ENCODE results near the gene CRIM1.

DNA sequence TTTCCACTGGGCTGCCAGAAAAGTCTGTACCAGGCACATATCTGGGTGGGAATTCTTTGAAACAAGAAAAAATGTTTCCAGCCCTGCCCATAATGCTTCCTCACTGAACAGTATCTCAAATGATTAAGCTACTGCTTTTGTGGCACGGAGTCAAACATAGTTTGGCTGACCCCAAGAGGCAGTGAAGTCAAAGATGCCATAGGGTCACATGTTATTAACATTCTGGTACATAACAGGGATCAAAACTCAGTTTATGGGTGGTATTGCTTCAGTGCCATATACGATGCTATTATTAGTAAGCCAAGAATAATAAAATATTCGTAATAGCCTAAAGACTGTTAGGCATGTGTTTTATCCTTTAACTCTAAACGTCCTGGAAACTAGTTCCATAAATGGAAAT, 129.9 kb downstream of the CRIM1 start:
- TF ChIP-seq EZH2 (optimal IDR thresholded peaks at IDR 0.05; ENCODE audit: low read depth, low read length) (no peak), CTCF (IDR thresholded peaks at IDR 0.05; ENCODE audit: low read length) (no peak)
